HepG2 (cell line): ENCODE results near the gene FBXO2.

Experiments used
- DNMT1 ChIP-seq: sonication (generic); formaldehyde crosslinking; IDR thresholded peaks from 2 replicates; pipeline ENCODE4 v1.5.1; 2020; ENCODE audit warnings: mild to moderate bottlenecking, missing genetic modification reagents
- KDM1A ChIP-seq: IDR thresholded peaks from 2 replicates; pipeline ENCODE4 v1.6.1; 2016; ENCODE audit warnings: missing compliant biosample characterization
- MIER3 ChIP-seq: IDR thresholded peaks from 2 replicates; pipeline ENCODE4 v1.6.1; 2016; ENCODE audit warnings: missing compliant biosample characterization, borderline replicate concordance
- NBN ChIP-seq: fragments of 450-650 bp; conservative IDR thresholded peaks from 2 replicates; pipeline ENCODE4 v1.6.1; 2017
- RNF219 ChIP-seq: sonication (generic); formaldehyde crosslinking; IDR thresholded peaks from 2 replicates; pipeline ENCODE4 v1.5.0; 2020; ENCODE audit warnings: mild to moderate bottlenecking, missing genetic modification reagents
- SMC3 ChIP-seq: IDR thresholded peaks from 2 replicates; pipeline ENCODE4 v1.6.1; 2011; ENCODE audit warnings: low read length, improper control_type of control experiment

DNA sequence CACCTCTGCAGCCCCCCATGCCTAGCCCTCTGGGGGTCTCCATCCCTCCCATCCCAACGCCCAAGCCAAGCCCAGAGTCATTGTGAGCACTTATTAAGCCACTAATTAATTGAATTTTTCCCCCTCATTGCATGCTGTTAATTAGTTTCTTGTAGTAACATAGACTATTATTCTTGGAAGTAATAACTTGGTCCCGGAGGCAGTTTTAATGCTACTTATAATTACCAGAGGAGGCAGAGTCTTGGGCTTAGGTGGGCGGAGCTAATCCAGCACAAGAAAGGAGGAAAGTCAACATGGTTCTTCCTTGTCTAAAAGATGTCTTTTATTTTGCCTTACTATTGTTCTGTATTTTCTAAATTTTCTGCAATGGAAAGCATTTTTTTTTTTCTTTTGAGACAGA lies 27.7 kb downstream of the FBXO2 start:
- no peak for TF ChIP-seq KDM1A (CRISPR knock-in tag)
- TF ChIP-seq SMC3 = no peak
- TF ChIP-seq RNF219 (CRISPR knock-in tag) = no peak
- no peak for TF ChIP-seq MIER3 (CRISPR knock-in tag)
- TF ChIP-seq DNMT1 = no peak
- TF ChIP-seq NBN = no peak
